Measurements from ENCODE around the gene SLC1A2. TPM values are rescaled to one million over a fixed set of nuclear protein-coding genes. Genes with fewer than 3 reads are reported as not detected.
A peak's percentile ranks its signal among the peaks of the same experiment; 100 is the strongest.

Gene SLC1A2
- total and polyA plus RNA-seq, 11 donors, result 0.80 to 23.5 (median 5.2) TPM

DNA sequence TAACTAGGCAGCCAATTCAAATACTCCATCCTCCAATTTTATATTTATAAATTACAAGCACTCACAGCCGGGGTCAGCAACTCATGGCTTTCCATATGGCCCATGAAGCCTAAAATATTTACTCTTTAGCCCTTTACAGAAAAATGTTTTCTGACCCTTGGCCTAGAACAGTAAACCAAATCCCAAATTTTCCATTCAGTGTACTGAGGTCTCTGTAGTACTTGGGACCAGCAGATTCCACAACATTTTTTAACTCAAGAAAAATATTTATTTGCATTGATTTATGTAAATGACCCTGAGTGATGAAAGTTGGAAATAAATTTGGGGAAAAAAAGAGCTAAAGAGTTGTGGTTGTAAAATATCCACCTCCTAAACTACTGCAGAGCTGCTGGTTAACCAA, 82.6 kb downstream of the SLC1A2 start:
- intact Hi-C loops (cut with DNase I), result no loop called here
- peak overlapping the region in 1 of 12 donors; percentile 61 for H3K27ac ChIP-seq
- TF ChIP-seq POLR2A (IDR thresholded peaks at IDR 0.05), result no peak
- TF ChIP-seq, protein P1, sequence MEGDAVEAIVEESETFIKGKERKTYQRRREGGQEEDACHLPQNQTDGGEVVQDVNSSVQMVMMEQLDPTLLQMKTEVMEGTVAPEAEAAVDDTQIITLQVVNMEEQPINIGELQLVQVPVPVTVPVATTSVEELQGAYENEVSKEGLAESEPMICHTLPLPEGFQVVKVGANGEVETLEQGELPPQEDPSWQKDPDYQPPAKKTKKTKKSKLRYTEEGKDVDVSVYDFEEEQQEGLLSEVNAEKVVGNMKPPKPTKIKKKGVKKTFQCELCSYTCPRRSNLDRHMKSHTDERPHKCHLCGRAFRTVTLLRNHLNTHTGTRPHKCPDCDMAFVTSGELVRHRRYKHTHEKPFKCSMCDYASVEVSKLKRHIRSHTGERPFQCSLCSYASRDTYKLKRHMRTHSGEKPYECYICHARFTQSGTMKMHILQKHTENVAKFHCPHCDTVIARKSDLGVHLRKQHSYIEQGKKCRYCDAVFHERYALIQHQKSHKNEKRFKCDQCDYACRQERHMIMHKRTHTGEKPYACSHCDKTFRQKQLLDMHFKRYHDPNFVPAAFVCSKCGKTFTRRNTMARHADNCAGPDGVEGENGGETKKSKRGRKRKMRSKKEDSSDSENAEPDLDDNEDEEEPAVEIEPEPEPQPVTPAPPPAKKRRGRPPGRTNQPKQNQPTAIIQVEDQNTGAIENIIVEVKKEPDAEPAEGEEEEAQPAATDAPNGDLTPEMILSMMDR (IDR thresholded peaks at IDR 0.05), result no peak

DNA sequence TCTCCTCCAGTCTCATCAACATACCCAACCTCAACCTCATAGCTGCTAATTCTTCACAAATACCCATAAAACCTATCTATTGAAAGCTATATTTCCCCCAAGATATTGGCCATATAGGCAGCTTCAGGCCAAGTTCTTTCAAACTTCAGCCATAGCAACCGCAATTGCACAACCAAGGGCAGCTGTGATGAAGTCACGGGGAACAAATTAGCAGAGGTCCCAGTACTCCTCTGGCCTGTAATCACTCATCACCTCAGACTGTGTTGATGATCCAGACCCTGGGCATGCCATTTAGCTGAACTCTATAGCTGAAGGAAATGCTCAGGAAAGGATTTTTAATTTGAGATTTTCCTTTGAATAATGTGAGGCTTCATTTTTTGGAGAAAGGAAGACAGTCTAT, 84.1 kb downstream of the SLC1A2 start:
- peaks cover 0 to 48% (median 10%) of the 10 kb centered on the region in 12 donors for H3K4me1 ChIP-seq
- DNase-seq, result peak in 1 of 5 donors; percentile 39
- intact Hi-C loops (cut with DNase I), result no loop called here

More for the DNA sequence above, 82.6 kb downstream of the SLC1A2 start:
- 75 to 91% (median 87%) methylated on average over 1 of the region's 1 CpG for WGBS, 4 donors
- no peaks in the 10 kb centered on the region for H3K27me3 ChIP-seq
- no peaks in the 10 kb centered on the region for H3K36me3 ChIP-seq
- H3K4me3 ChIP-seq, result no peak overlapping the region
- H3K9me3 ChIP-seq, result peaks cover 0 to 13% (median 0%) of the 10 kb centered on the region in 12 donors
- DNase-seq (no peak), ATAC-seq (no peak)
- peaks cover 0 to 33% (median 9%) of the 10 kb centered on the region in 12 donors for H3K4me1 ChIP-seq

DNA sequence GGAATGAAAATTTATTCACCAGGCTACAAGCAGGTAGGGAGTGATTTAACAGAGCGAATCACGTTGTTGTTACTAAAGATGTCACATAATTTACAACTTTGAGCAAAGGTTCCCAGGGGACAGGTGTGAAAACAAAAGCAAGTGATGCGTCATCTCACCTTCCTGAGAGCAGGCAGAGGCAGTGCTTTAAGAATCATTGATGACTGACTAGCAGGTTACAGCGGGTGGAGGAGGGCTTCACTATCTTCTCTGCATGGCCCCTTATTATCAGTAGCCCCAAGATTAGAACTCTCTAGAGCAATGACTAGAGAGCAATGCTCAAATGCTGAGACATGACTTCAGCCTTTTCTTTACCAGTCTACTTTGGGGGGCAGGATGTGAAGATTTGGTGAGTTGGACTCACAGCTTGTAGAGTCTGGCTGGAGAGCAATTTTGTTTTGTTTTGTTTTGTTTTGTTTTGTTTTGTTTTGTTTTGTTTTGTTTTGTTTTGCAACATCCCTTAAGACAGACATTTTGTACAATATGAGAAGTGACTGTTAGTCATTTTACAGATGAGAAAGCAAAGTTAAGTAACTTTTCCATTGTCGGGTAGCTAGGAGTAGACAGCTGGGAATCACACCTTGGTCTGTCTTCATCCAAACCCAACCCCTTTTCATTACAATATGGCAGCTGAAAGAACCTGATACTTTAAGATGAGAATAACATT, 84.8 kb downstream of the SLC1A2 start:
- TF ChIP-seq POLR2A (IDR thresholded peaks at IDR 0.05), result no peak
- TF ChIP-seq, protein P1 (IDR thresholded peaks at IDR 0.05), result no peak
- Histone ChIP-seq H3K4me1 (peaks cover 0 to 50% (median 9%) of the 10 kb centered on the region in 12 donors), H3K9me3 (peaks cover 0 to 13% (median 0%) of the 10 kb centered on the region in 12 donors), H3K27me3 (no peaks in the 10 kb centered on the region), H3K36me3 (no peaks in the 10 kb centered on the region), H3K27ac (no peak overlapping the region), H3K4me3 (no peak overlapping the region)
- 74 to 91% (median 84%) methylated on average over 5 of the region's 5 CpGs for WGBS, 4 donors
- no peak for ATAC-seq
- DNase-seq, result no peak
- intact Hi-C loops (cut with DNase I), result no loop called here

More for the DNA sequence above, 84.1 kb downstream of the SLC1A2 start:
- no peaks in the 10 kb centered on the region for H3K27me3 ChIP-seq
- no peak overlapping the region for H3K4me3 ChIP-seq
- no peak for TF ChIP-seq POLR2A (IDR thresholded peaks at IDR 0.05)
- TF ChIP-seq, protein P1 (IDR thresholded peaks at IDR 0.05), result no peak
- WGBS, 4 donors, result 80 to 83% (median 83%) methylated on average over 2 of the region's 2 CpGs
- H3K9me3 ChIP-seq, result peaks cover 0 to 13% (median 0%) of the 10 kb centered on the region in 12 donors
- H3K27ac ChIP-seq, result no peak overlapping the region
- ATAC-seq, result peak in 3 of 4 donors; percentile 57 to 79 (median 74)
- no peaks in the 10 kb centered on the region for H3K36me3 ChIP-seq

DNA sequence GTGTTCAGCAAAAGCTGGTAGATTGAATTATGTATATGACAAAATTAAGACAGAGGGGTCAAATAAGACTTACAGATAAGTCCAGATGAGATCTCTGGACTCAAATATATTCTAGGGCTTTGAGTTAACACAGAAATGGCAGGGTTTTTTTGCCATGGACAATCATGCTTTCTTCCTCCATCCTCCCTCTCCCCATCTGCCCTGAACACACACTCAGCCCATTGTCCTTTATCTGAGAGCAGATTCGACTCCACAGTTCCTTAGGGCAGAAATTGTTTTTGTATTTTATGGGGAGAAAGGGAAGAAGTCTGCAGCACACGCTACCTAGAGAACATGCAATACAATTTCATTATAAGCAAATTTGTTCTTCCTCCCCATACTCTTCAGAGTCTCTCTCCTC, 86.8 kb downstream of the SLC1A2 start:
- intact Hi-C loops (cut with DNase I), result no loop called here
- H3K4me1 ChIP-seq, result peaks cover 0 to 56% (median 14%) of the 10 kb centered on the region in 12 donors
- DNase-seq, result no peak
- no peak for ATAC-seq
- WGBS, 4 donors, result 79 to 87% (median 83%) methylated on average over 2 of the region's 2 CpGs
- H3K4me3 ChIP-seq, result no peak overlapping the region
- peaks cover 0 to 12% (median 0%) of the 10 kb centered on the region in 12 donors for H3K9me3 ChIP-seq
- H3K27ac ChIP-seq, result no peak overlapping the region
- no peaks in the 10 kb centered on the region for H3K36me3 ChIP-seq
- no peaks in the 10 kb centered on the region for H3K27me3 ChIP-seq
- TF ChIP-seq POLR2A (IDR thresholded peaks at IDR 0.05), result no peak
- TF ChIP-seq, protein P1 (IDR thresholded peaks at IDR 0.05), result no peak

Data from heart left ventricle (tissue), 16 donors.